ENCODE results near the gene INSR. TPM values are rescaled to one million over a fixed set of nuclear protein-coding genes. Genes with fewer than 3 reads are reported as not detected.

INSR gene
- total and polyA plus RNA-seq, 10 of the 15 experiments (the other 5 are each of a cell fraction or from before 2014, with no cell fraction given): 4.2 to 34.9 (median 13.6) TPM

GRCh38 chr19:7083076-7083956 lies 210.9 kb downstream of the INSR start (continued):
- TF ChIP-seq NFYB (IDR thresholded peaks at IDR 0.05; ENCODE audit: insufficient read depth, low read depth, low read length) (no peak), RELB (IDR thresholded peaks at IDR 0.05; ENCODE audit: low read depth) (peak; percentile 61), POLR2AphosphoS2 (IDR thresholded peaks at IDR 0.05; ENCODE audit: low read depth, low read length) (no peak; the same call in 1 of the 2 replicates), ZNF207 (IDR thresholded peaks at IDR 0.05; ENCODE audit: borderline replicate concordance) (no peak), FOXK2 (IDR thresholded peaks at IDR 0.05) (no peak), USF1 (IDR thresholded peaks at IDR 0.05; ENCODE audit: borderline replicate concordance, extremely low read length, insufficient read depth, low read depth, low read length) (no peak), TCF7 (IDR thresholded peaks at IDR 0.05; ENCODE audit: borderline replicate concordance) (no peak), HDAC6 (IDR thresholded peaks at IDR 0.05; ENCODE audit: unreplicated experiment) (no peak), ZBTB4 (CRISPR knock-in tag; IDR thresholded peaks at IDR 0.05) (no peak), CBX5 (IDR thresholded peaks at IDR 0.05; ENCODE audit: low read depth) (peak; percentile 98), SUPT20H (IDR thresholded peaks at IDR 0.05; ENCODE audit: borderline replicate concordance, control insufficient read depth, low read depth, low read length) (no peak), NR2C2 (IDR thresholded peaks at IDR 0.05; ENCODE audit: borderline replicate concordance, control insufficient read depth, insufficient read length, low read depth) (no peak), TCF3 (IDR thresholded peaks at IDR 0.05; ENCODE audit: borderline replicate concordance, insufficient read depth, low read depth, low read length) (no peak), POU2F2 (IDR thresholded peaks at IDR 0.05; ENCODE audit: borderline replicate concordance, low read depth, low read length) (no peak), MYB (IDR thresholded peaks at IDR 0.05; ENCODE audit: borderline replicate concordance, low read depth, low read length) (no peak), NFYA (IDR thresholded peaks at IDR 0.05; ENCODE audit: borderline replicate concordance, low read depth, low read length) (no peak), POLR2AphosphoS5 (IDR thresholded peaks at IDR 0.05; ENCODE audit: low read length) (no peak), GABPA (IDR thresholded peaks at IDR 0.05; ENCODE audit: low read depth) (no peak), ETV6 (conservative IDR thresholded peaks at IDR 0.05 in 1 of 2, IDR thresholded peaks at IDR 0.05 in 1 of 2; ENCODE audit: borderline replicate concordance in 1 of 2, low read depth in 1 of 2) (no peak), MEF2A (IDR thresholded peaks at IDR 0.05; ENCODE audit: insufficient read depth, low read depth, low read length) (no peak), CHD1 (IDR thresholded peaks at IDR 0.05; ENCODE audit: low read depth, low read length) (no peak), BCL11A (IDR thresholded peaks at IDR 0.05; ENCODE audit: low read depth, low read length) (no peak)

Measured in GM12878 (cell line).